ENCODE measurements around the gene PTBP2. TPM values are rescaled to one million over a fixed set of nuclear protein-coding genes. Genes with fewer than 3 reads are reported as not detected.

The PTBP2 gene
- total RNA-seq, 1 experiment from 2014 or later = 13.2 TPM

DNA sequence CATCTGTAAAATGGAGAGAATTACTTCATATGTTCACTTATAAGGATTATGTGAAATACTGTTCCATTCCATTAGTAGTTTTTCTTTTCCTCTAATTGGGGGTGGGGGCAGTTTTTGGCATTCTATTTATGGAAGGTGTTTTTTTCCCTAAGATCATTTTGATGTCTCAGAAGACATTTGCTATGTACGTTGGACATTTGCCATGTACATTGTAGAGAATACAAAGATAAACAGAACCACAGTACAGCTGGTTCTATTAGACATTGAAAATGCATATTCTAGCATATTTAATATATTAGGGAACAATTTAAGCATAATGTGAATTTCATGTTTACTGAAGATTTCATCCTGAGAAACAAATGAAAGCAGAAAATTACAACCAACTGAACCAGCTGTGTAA is 98.5 kb downstream of the PTBP2 start:
- Histone ChIP-seq H3K79me2 (ENCODE audit: insufficient read depth, low read length) (no peaks in the 10 kb centered on the region), H4K20me1 (ENCODE audit: insufficient read depth) (no peaks in the 10 kb centered on the region), H3K27ac (ENCODE audit: low read depth, low read length) (no peak overlapping the region), H3K36me3 (ENCODE audit: control insufficient read depth in 1 of 2, insufficient read depth in 2 of 2, low read length in 2 of 2) (peaks cover 0 to 2% of the 10 kb centered on the region in 2 experiments; a peak in 1 of 4 replicates), H2AFZ (ENCODE audit: low read depth, low read length, poor library complexity, severe bottlenecking) (no peak overlapping the region), H3K9me3 (ENCODE audit: control insufficient read depth in 1 of 2, insufficient read depth in 1 of 2, low read depth in 1 of 2, low read length in 2 of 2) (no peaks in the 10 kb centered on the region), H3K4me1 (ENCODE audit: control insufficient read depth in 1 of 2, insufficient read depth in 2 of 2, low read length in 2 of 2) (no peaks in the 10 kb centered on the region), H3K9ac (ENCODE audit: low read length) (no peak overlapping the region), H3K9me2 (ENCODE audit: insufficient read depth) (no peaks in the 10 kb centered on the region), H3K4me3 (replicated peaks in 1 of 2; ENCODE audit: low read depth in 1 of 2, low read length in 2 of 2) (no peak overlapping the region), H3K4me2 (ENCODE audit: low read length) (no peak overlapping the region), H3K27me3 (ENCODE audit: insufficient read depth, low read length) (no peaks in the 10 kb centered on the region)
- ChIA-PET CTCF (no interaction called here), POLR2A (no interaction called here), RAD21 (ENCODE audit: low non-redundant PET in 1 of 2, low total read pairs in 2 of 2, uncharacterized antibody in 2 of 2, unreplicated experiment in 2 of 2) (no interaction called here)
- no peak for ATAC-seq
- no peak for DNase-seq (ENCODE audit: low read depth, low spot score)
- BruUV-seq (replicated peaks) = no TSS peak
- intact Hi-C loops (cut with micrococcal nuclease) = no loop called here
- TF ChIP-seq, protein P1, sequence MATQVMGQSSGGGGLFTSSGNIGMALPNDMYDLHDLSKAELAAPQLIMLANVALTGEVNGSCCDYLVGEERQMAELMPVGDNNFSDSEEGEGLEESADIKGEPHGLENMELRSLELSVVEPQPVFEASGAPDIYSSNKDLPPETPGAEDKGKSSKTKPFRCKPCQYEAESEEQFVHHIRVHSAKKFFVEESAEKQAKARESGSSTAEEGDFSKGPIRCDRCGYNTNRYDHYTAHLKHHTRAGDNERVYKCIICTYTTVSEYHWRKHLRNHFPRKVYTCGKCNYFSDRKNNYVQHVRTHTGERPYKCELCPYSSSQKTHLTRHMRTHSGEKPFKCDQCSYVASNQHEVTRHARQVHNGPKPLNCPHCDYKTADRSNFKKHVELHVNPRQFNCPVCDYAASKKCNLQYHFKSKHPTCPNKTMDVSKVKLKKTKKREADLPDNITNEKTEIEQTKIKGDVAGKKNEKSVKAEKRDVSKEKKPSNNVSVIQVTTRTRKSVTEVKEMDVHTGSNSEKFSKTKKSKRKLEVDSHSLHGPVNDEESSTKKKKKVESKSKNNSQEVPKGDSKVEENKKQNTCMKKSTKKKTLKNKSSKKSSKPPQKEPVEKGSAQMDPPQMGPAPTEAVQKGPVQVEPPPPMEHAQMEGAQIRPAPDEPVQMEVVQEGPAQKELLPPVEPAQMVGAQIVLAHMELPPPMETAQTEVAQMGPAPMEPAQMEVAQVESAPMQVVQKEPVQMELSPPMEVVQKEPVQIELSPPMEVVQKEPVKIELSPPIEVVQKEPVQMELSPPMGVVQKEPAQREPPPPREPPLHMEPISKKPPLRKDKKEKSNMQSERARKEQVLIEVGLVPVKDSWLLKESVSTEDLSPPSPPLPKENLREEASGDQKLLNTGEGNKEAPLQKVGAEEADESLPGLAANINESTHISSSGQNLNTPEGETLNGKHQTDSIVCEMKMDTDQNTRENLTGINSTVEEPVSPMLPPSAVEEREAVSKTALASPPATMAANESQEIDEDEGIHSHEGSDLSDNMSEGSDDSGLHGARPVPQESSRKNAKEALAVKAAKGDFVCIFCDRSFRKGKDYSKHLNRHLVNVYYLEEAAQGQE (IDR thresholded peaks at IDR 0.05; ENCODE audit: low read depth) = no peak
- TF ChIP-seq JUND (IDR thresholded peaks at IDR 0.05) (no peak), FOSL1 (IDR thresholded peaks at IDR 0.05; ENCODE audit: low read depth) (no peak), SP1 (IDR thresholded peaks at IDR 0.05; ENCODE audit: low read depth) (no peak), ZNF274 (IDR thresholded peaks at IDR 0.05; ENCODE audit: low read depth, low read length) (no peak), RAD21 (IDR thresholded peaks at IDR 0.05; ENCODE audit: low read depth) (no peak), TCF7L2 (IDR thresholded peaks at IDR 0.05; ENCODE audit: borderline replicate concordance, extremely low read depth, insufficient read depth, insufficient read length) (no peak), EZH2phosphoT487 (IDR thresholded peaks at IDR 0.05; ENCODE audit: borderline replicate concordance) (no peak), CEBPB (IDR thresholded peaks at IDR 0.05; ENCODE audit: low read depth) (no peak), EGR1 (IDR thresholded peaks at IDR 0.05; ENCODE audit: low read depth) (no peak)
- TF ChIP-seq, protein P2, sequence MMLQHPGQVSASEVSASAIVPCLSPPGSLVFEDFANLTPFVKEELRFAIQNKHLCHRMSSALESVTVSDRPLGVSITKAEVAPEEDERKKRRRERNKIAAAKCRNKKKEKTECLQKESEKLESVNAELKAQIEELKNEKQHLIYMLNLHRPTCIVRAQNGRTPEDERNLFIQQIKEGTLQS (IDR thresholded peaks at IDR 0.05) = no peak
- TF ChIP-seq, protein P3, sequence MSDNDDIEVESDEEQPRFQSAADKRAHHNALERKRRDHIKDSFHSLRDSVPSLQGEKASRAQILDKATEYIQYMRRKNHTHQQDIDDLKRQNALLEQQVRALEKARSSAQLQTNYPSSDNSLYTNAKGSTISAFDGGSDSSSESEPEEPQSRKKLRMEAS (IDR thresholded peaks at IDR 0.05) = no peak

All from HCT116 (cell line).